ENCODE data around the gene NR5A2.

The NR5A2 gene

DNA sequence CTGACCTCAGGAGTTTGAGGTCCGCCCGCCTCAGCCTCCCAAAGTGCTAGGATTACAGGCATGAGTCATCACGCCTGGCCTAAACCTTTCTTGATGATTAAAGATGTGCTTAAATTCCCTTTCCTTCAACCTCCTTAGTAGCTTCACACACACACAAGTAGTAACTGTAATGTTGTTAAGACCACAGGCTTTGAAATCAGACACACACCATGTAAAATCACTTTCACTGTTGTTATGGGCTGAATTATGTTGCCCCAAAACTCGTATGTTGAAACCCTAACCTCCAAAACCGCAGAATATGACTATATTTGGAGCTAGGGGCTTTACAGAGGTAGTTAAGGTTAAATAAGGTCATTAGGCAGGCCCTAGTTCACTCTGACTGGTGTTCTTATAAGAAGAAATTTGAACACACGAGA lies 180.2 kb downstream of the NR5A2 start:
- FAIRE-seq: no peak

GRCh38 chr1:200211157-200211556 lies 183.6 kb downstream of the NR5A2 start:
- no peak for FAIRE-seq

GRCh38 chr1:200213392-200213791 lies 185.9 kb downstream of the NR5A2 start:
- FAIRE-seq: no peak

DNA sequence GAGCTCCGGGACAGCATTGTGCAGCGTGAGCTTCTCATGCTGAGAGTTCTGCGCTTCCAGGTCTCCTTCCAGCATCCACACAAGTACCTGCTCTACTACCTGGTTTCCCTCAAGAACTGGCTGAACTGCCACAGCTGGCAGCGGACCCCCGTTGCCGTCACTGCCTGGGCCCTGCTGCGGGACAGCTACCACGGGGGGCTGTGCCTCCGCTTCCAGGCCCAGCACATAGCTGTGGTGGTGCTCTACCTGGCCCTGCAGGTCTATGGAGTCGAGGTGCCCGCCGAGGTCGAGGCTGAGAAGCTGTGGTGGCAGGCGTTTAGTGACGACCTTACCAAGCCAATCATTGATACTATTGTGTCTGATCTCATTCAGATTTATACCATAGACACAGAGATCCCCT lies 186.4 kb downstream of the NR5A2 start:
- no peak for FAIRE-seq

DNA sequence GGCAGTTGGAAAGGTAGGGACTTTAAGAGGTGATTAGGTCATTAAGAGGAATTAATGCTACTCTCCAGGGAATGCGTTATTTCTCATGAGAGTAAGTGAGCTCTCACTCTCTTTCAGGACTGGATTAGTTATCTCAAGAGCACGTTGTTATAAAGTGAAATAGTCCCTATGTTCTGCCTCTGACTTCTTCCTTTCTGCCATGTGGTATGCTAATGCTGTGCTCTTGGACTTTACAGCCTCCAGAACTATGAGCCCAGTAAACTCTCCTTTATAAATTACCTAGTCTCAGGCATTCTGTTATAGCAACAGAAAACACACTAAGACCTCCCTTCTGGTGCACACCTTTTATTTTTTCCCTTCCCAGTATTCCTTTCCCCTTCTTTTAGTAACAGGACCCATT lies 187.8 kb downstream of the NR5A2 start:
- FAIRE-seq: no peak

DNA sequence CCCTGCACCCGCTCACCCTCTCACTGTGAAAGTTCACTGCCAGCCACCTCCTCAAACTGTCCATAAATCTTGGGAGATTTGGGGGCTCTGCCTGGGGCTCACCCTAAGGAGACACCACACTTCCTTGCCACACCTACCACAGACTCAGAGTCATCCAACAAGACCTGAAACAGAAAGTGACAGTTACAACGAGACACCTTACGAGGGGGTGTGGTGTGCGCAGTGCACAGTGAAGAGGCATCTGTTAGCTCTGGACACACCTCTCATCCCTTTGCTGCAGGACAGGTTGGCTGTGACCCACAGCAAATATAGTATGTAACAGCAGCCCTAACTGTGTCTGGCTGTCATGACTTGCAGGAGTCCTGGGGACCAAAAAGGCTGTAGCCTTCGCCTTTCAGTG lies 190.2 kb downstream of the NR5A2 start:
- no peak for FAIRE-seq

- no peak for FAIRE-seq
These were observed 194.2 kb downstream of the NR5A2 start for GRCh38 chr1:200221614-200222282.

GRCh38 chr1:200223207-200223606 lies 195.7 kb downstream of the NR5A2 start:
- FAIRE-seq: no peak

GRCh38 chr1:200223613-200224012 lies 196.1 kb downstream of the NR5A2 start:
- no peak for FAIRE-seq

DNA sequence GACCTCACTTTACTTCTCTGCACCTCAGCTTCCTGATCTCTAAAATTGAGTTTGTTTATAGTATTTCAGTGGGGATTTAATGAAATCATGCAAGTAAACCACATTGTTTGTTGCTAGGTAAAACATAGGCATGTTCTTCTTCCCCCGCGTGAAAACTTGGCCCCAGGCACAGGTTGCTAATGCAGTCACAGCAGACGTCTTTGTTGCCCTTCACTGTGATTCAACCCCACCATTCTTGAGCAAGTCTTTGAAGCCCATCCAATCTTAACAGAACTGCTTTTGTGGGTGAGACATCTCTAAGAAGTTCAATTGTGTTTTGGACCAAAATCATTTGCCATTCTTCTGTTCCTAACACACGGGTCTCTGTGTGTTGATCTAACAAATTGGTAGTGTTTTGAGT lies 196.8 kb downstream of the NR5A2 start:
- no peak for FAIRE-seq

GRCh38 chr1:200226268-200226968 lies 198.9 kb downstream of the NR5A2 start:
- no peak for FAIRE-seq

- FAIRE-seq: no peak
These were observed 199.4 kb downstream of the NR5A2 start for GRCh38 chr1:200226969-200227303.
